ENCODE data around the gene ACADL.

- TF ChIP-seq POLR2A (IDR thresholded peaks at IDR 0.05) = no peak
- TF ChIP-seq CTCF (IDR thresholded peaks at IDR 0.05) = no peak
Observed at GRCh38 chr2:210190345-210190744, 34.9 kb downstream of the ACADL start.
